GM18519 (cell line): Measurements from ENCODE around the gene MAEA.

Experiments
- ATAC-seq: cut with Tn5 transposase; IDR thresholded peaks from one replicate; pipeline ENCODE4 v1.9.1; 2021; ENCODE audit warnings: mild to moderate bottlenecking, moderate library complexity; ENCODE audit not compliant: unreplicated experiment, low FRiP score

Gene MAEA

DNA sequence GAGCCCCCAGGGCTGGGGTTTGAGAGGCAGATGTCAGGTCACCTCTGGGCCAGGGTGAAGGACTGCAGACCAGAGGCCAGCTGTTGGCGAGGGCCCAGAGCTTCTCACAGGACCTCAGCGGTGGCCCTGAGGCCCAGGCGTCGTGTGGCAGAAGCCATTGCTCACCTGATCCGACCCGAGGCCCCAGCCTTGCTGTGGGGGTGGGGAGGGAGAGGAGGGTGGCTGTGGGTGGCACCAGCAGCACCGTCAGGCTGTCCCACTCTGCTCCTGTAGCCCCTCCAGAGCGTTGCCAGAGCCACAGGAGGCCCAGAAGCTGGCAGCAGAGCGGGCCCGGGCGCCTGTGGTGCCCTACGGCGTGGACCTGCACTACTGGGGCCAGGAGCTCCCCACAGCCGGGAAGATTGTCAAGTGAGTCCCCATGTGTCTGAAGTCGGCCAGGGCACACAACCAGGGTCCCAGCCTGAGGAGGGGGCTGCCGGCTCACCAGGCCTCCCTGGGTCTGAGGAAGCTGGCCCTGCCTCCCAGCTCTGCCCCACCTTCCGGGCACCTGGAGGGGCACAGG, 86.2 kb downstream of the MAEA start:
- no peak for ATAC-seq

DNA sequence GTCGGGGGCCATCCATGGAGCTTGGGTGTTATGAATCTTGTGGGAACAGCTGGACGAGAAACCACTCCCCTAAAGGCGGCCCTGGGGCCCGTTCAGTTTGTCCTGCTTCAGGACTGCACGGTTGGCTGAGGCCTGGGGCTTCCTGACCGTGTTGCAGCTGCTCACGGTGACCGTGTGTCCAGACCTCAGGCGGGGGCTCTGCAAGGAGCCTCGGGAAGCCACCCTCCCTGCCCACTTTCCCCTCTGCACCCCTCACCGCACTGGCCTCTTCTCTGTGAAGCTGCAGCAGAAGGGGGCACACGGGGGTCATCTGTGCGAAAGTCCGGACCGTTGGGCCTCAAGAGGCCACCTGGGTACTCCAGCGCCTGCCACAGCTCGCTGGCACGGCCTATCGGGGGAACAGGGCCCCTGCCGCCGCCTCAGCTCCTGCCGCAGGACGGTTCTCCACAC, 86.7 kb downstream of the MAEA start:
- ATAC-seq: no peak

- ATAC-seq: no peak
These were observed 87.3 kb downstream of the MAEA start for GRCh38 chr4:1376841-1377605.

DNA sequence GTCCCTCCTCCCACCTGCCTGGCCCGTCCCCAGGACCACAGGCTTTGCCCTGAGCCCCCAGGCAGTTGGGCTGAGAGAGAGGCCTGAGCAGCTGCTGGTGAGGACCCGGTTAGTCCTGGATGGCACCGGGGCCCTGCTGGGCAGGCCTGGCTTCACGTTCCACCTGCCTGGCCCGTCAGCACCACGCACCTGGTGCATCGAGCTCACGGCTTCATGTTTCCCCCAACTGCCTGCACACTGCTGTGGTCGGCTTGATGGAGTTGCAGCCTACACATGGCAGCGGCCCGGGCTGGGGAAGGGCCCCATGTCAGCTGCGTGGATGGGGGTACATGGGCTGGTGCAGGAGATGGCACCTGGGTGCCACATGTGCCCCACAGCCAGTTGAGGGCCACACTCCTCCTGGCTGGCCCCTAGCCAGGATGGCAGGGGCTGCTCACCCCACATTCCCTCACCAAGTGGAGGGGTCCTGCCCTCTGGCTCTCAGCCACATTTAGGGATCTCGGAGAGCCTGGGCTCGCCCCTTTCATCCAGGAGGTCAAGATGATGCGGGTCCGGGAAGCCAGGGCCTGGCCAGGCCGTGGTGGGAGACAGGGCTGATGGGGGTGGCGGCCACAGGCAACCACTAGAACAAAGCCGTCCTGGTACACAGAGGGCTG, 88.0 kb downstream of the MAEA start:
- no peak for ATAC-seq

- ATAC-seq: no peak
These were observed 89.0 kb downstream of the MAEA start for GRCh38 chr4:1378559-1379231.

DNA sequence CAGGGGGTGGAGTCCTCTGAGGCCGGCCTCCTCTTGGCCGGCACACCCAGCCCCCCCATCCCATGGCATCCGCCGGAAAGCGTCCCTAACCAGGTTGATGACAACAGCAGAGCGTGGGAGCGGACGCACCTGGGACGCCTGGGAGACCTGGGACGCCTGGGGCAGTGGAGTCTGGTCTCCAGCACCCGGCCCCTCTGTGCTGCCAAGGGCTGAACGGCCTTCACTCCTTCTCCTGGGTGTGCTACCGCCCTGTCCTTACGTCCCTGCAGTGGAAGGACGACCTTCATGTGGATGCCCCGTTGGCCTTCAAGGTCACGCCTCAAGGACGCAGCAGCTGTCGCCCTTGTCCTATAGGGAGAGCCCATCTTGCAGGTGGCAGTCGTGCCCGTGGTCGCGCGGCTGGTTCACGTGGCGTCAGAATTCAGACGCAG, 89.7 kb downstream of the MAEA start:
- ATAC-seq: no peak

DNA sequence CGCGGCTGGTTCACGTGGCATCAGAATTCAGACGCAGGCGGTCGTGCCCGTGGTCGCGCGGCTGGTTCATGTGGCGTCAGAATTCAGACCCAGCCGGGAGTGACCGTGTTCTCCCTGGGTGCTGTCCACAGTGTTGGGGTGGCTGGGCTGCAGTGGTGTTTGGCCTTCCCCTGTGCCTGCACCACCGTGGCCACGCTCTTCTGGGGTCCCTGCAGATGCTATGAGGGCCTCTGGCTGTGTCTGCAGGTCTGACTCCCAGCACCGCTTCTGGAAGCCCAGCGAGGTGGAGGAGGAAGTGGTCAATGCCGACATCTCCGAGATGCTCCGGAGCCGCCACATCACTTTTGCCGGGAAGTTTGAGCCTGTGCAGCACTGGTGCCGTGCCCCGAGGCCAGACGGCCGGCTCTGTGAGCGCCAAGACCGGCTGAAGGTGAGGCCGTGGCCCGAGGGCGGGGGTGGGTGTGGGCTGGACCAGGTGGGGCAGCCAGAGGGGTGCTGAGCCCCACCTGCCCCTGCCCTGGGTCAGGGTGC, 90.2 kb downstream of the MAEA start:
- no peak for ATAC-seq

GRCh38 chr4:1380368-1381151, 90.9 kb downstream of the MAEA start:
- ATAC-seq: no peak

GRCh38 chr4:1381181-1381621, 91.5 kb downstream of the MAEA start:
- no peak for ATAC-seq

- no peak for ATAC-seq
These were observed 92.4 kb downstream of the MAEA start for GRCh38 chr4:1381944-1382541.

DNA sequence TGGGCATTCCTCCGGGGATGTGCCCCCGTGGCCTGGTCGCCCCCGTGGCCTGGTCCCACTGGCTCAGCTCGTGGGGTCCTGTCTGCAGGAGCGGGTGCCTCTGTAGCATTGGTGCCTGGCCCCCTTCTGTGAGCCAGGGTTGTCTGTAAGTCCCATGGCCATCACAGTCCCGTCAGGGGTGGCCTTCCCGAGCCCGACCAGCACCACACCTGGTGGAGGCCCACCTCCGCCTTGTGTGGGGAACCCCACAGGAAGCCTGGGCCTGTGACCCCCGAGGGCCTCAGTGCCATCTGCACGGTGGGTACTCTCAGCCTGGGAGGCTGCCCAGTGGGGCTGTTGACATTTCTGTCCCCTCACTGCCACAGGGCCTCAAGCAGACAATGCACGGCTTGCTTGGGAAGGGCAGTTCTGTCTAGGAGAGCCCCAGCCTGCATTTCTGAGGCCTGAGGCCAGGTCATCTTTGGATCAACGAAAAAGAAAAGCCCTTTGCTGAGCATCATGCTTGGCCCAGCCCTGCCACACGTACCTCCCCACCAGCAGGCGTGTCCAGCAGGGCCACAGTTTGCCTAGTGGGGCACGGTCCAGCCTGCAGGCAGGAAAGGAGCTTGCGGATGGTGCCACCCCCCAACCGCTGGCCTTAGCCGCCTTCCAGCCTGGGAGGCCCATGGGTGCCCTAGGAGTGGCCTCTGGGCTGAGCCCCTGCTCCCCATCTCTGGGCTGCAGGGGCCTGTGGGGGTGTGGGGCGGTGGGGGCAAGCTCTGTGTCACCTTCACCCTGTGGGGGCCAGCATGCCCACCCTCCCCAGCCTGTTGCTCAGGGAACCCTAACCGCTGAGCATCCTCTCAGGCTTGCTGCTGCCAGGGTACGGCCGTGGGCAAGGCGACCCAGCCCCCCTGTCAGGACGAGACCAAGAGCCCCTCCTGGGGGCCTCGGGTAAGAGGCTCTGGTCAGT, 93.4 kb downstream of the MAEA start:
- ATAC-seq: no peak

DNA sequence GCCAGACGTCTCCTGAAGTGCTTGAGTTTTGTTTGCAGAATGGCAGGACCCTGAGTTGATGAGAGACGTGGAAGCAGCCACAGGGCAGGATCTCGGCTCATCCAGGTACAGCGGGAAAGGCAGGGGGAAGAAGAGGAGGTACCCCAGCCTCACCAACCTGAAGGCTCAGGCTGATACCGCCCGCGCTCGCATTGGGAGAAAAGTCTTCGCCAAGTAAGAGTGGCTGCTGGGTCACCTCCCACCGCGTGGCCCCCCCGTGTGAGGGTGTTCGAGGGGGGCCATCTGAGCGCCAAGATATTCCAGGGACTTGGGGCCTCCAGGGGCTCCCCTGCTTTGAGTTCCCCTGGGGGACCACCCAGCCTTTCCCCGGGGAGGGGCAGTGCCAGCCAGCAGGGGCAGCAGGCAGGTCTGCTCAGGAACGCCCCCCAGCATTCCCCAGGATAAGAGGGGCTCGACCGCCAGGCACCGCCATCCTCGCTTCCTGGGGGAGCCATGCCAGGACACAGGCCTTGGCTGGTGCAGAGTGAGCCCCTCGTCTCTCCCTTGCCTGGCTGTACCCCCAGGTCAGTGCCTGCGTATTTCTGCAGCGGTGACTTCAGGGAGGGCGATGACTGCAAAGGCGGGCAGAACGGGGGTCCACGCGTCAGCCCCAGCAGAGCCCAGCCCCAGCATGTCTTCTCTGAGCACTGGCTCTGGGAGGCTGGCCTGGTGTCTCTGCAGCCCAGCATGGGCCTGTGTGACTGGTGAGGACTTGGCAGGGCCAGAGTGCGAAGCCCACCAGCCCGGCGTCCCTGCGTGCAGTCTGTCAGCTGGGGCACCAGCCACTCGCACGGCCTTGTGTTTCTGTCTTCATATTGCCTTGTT, 94.3 kb downstream of the MAEA start:
- no peak for ATAC-seq

GRCh38 chr4:1384675-1385372, 95.1 kb downstream of the MAEA start:
- no peak for ATAC-seq

DNA sequence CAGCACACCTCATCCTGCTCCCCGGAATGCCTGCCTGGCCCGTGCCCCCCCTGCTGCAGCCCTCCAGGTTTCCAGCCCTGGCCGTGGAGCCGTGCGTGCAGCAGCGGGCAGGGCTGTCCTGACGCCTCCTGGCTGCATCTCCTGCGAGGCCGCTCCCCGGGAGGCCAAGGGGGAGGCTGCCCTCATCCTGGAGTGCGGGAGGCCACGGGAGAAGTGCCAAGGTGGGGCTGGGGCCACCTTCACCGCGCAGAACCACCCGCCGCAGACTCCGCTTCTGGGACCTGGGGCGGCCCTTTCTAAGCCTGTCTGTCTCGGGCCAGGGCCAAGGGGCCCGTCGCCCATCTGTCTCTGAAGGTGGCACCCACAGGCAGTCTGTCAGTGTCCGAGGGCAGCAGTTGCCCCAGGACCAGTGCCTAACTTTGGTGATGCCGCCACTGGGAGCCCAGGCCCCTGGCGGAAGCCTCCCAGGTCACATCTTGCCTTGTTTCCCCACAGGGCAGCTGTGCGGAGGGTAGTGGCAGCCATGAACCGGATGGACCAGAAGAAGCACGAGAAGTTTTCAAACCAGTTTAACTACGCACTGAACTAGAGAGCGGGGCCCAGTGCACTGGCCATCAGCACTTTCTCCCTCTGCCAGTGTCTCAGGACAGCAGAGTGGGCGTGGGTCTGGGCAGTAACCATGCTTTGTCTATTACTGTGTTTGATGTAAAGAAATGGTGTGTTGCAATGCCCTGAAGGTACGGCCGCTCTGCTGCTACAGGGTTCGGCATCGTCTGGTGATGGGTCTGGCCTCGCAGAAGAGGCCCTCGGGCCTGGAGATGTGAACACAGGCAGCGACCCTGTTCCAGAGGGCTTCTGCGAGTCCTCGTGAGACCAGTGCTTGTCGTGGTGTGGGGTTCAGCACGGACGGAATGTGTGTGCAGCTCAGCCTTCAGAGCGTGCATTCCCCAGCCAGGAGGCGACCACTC, 96.0 kb downstream of the MAEA start:
- ATAC-seq: no peak
